ENCODE measurements around the gene L1CAM.

- TF ChIP-seq TARDBP (IDR thresholded peaks at IDR 0.05) (no peak), POLR2A (conservative IDR thresholded peaks at IDR 0.05) (no peak)
These were observed 23.3 kb upstream of the L1CAM start for GRCh38 chrX:153909024-153909979.

Data from K562 (cell line).